Stomach (tissue), 4 donors: ENCODE data around the gene RSU1.

ENCODE experiments used
- CTCF ChIP-seq, 7 experiments: fragments of 450-650 bp in 4 of 7; fragments of 200-600 bp in 3 of 7; sonication (generic) in 3 of 7; IDR thresholded peaks; one replicate each; pipeline ENCODE4 v1.5.1; 2016 to 2019; ENCODE audit warnings: antibody characterized with exemption in 7 of 7, control low read depth in 2 of 7, mild to moderate bottlenecking in 1 of 7
- EP300 ChIP-seq: sonication (generic); formaldehyde crosslinking; IDR thresholded peaks from one replicate; pipeline ENCODE4 v1.6.1; 2017; ENCODE audit warnings: antibody characterized with exemption

GRCh38 chr10:16863766-16864165 lies 46.5 kb upstream of the RSU1 start:
- TF ChIP-seq CTCF (IDR thresholded peaks at IDR 0.05) (no peak), EP300 (no peak)
